ENCODE data around the gene SS18.

SS18 gene

DNA sequence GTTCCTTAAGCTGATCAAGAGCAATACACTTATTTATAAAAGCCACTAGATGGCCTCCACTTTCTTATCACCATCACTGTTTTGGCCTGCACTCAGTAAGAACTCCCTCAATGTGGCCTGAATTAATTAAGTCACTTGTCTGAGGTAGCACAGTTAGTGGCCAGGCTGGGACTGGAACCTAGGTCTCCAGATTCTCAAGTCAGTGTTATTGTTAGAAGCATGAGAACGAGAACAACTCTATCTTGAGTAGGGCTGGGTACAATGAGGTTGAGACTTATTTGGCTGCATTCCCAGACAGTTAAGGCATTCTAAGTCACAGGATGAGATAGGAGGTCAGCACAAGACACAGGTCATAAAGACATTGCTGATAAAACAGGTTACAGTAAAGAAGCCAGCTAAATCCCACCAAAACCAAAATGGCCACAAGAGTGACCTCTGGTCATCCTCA is 115.8 kb downstream of the SS18 start:
- Histone ChIP-seq H3K4me1 (ENCODE audit: low read length) (no peaks in the 10 kb centered on the region), H3K4me2 (ENCODE audit: low read length) (no peak overlapping the region), H3K27ac (ENCODE audit: low read length) (no peak overlapping the region), H3K36me3 (replicated peaks; ENCODE audit: low read depth, low read length) (no peaks in the 10 kb centered on the region), H2AFZ (ENCODE audit: low read depth, low read length) (no peak overlapping the region), H3K27me3 (ENCODE audit: low read depth, low read length) (no peaks in the 10 kb centered on the region), H4K20me1 (ENCODE audit: insufficient read depth, low read length) (no peaks in the 10 kb centered on the region), H3K9me3 (ENCODE audit: insufficient read depth, low read length) (no peaks in the 10 kb centered on the region), H3K79me2 (ENCODE audit: low read length) (no peaks in the 10 kb centered on the region), H3K9ac (ENCODE audit: low read length) (no peak overlapping the region), H3K4me3 (ENCODE audit: low read length) (no peak overlapping the region)
- no peak for TF ChIP-seq EZH2phosphoT487 (IDR thresholded peaks at IDR 0.05; ENCODE audit: low read depth)
- TF ChIP-seq, protein P1, sequence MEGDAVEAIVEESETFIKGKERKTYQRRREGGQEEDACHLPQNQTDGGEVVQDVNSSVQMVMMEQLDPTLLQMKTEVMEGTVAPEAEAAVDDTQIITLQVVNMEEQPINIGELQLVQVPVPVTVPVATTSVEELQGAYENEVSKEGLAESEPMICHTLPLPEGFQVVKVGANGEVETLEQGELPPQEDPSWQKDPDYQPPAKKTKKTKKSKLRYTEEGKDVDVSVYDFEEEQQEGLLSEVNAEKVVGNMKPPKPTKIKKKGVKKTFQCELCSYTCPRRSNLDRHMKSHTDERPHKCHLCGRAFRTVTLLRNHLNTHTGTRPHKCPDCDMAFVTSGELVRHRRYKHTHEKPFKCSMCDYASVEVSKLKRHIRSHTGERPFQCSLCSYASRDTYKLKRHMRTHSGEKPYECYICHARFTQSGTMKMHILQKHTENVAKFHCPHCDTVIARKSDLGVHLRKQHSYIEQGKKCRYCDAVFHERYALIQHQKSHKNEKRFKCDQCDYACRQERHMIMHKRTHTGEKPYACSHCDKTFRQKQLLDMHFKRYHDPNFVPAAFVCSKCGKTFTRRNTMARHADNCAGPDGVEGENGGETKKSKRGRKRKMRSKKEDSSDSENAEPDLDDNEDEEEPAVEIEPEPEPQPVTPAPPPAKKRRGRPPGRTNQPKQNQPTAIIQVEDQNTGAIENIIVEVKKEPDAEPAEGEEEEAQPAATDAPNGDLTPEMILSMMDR (IDR thresholded peaks at IDR 0.05; ENCODE audit: low read depth, low read length), result peak; percentile 28; the same call in 1 of the 2 replicates

All from OCI-LY3 (cell line).